NCI-H1436 treated with DMSO at 0.1 percent for 48 hours (cell line): ENCODE results near the gene TSTD1.
"Not testable (repeated sequence)": the region's sequence is repeated elsewhere in the genome, so short reads cannot be mapped to it uniquely, and the experiment has no call there.

Source experiments
- DNase-seq: peaks from one replicate; lab custom pipeline; 2025; lab: John Stamatoyannopoulos, UW

Gene TSTD1

DNA sequence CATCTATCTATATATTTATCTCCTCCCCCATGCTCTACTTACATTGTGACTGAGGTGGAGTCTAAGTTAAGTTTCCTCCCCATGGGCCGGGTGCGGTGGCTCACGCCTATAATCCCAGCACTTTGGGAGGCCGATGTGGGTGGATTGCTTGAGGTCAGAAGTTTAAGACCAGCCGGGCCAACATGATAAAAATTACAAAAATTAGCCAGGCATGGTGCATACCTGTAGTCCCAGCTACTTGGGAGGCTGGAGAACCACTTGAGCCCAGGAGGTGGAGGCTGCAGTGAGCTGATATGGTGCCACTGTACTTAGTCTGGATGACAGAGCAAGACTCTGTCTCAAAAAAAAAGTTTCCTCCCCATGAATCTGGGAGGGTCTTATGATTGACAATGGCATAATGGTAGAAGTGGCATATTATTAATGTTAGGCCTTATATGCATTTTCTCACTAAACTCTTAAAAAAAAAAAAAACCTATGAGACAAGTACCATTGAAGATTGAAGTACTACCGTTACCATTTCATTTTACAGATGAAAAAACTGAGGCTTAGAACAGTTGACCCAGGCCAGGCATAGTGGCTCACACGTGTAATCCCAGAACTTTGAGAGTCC, 29.1 kb downstream of the TSTD1 start:
- no peak for DNase-seq

DNA sequence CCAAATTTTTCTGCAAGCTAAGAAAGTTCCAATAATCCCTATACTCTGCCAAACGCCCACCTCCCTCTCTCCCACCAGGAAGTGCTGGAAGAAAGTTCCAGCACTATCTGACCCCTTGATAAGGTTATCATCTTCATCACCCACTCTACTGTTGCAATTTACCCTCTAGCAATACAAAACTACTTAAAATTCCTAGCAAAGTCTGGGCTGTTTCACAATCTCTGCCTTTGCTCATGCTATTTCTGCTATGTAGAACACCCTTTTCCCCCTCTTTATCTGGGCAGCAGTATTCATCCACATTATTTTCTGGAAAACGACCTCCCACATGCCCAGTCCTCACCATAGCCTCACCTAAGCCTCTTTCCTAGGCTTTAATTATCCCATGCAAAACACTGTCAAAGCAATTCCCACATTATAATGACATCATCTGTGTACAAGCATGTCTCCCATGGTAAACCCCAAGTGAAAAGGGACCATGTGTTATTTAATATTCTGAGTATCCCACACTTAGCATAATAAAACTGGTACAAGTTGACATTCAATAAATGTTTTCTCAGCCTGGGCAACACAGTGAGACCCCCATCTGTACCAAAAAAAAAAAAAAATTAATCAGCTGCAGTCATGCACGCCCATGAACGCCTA, 29.8 kb downstream of the TSTD1 start:
- no peak for DNase-seq

DNA sequence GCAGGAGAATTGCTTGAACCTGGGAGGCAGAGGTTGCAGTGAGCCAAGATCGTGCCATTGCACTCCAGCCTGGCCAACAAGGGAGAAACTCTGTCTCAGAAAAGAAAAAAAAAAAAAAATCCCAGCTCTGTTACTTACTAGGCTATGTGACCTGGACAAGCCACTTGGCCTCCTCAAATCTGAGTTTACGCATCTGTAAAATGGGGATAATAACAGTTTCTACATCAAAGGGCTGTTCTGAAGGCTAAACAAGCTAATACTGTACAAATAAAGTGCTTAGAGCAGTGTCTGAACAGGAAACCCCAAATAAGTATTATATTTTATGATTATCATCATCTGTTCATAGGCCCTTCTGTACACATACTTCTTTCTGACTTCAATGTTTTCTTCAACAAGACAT, 31.4 kb downstream of the TSTD1 start:
- no peak for DNase-seq

DNA sequence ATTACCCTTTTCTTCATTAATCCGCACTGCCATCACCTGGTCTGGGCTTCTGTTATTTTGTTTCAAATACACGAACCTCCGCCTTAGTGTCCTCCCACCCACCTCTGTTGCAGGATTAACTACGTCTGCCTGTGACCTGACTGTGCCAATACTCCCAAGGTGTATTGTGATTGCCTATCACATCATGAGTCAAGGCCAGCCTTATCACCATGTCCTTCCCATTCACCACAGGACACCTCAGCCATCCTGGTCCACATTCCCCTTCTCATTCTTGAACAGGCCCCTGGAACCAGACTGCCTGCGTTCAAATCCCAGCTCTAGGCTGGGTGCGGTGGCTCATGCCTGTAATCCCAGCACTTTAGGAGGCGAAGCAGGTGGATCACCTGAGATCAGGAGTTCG, 32.2 kb downstream of the TSTD1 start:
- DNase-seq, result no peak

DNA sequence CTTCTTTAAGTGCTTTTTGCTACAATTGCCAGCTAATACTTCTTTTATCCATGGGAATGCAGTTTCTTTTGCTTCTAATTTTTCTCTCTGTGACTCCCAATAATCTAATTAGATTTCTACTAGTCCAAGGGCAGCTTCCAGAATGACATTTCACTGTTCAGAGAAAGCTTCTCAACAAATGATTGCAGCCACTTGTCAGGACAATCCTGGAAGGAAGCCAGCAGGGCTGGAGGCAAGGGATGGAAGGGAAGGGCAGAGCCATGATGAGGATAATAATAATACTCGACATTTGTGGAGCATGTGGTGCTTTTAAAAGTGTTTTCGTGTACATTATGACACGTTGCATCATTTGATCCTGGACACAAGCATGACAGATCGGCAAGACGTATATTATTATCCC, 37.2 kb downstream of the TSTD1 start:
- DNase-seq, result no peak

DNA sequence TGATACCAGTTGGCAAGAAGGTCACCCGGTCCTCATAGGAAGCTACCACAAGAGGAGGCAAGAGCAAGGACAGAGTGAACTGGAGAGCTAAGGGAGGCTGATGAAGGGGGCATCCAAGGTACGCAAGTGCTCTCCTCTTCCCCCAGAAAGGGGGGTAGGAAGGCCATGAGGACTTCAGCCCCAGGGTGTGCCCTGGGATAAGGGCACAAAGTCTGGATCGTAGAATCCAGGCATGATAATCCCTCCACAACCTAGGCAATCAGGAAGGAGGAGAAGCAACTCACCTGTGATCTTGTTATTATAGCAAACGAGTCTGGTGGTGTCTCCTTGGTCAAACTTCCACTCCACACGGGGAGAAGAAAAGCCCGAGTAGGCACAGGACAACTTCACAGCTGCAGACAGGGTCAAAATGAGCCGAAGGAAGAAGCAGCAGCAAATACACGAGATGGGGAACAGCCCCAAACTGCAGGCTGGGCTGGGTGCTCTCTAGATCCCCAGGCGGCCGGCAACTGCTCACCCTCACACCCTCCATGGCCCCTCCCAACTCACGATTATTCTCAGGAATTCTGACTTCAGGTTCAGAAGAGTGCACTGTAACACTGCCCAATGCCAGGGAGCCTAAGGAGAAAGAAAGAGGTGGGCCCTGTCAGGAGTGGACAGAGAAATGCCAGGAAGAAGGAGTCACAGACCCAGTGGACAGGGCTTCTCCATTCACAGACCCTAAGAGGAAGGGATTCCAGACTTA, 37.9 kb downstream of the TSTD1 start:
- no peak for DNase-seq

DNA sequence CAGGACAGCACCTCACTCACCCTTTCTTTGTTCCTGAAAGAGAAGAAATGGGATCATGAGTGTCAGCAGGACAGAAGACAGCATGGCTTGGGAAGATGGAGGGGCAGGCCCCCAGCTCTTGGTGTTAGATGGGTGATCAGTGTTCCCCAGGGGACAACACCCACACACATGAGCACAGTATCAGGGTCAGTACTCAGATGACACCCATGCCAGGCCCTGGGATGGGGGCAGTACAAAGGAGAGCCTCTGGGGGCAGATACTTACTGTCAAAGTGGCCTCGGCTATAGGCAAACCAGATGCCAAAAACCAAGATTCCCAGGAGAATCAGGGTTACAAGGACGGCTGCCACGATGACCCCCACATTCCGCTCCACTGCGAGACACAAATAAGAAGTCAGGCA, 39.4 kb downstream of the TSTD1 start:
- no peak for DNase-seq

DNA sequence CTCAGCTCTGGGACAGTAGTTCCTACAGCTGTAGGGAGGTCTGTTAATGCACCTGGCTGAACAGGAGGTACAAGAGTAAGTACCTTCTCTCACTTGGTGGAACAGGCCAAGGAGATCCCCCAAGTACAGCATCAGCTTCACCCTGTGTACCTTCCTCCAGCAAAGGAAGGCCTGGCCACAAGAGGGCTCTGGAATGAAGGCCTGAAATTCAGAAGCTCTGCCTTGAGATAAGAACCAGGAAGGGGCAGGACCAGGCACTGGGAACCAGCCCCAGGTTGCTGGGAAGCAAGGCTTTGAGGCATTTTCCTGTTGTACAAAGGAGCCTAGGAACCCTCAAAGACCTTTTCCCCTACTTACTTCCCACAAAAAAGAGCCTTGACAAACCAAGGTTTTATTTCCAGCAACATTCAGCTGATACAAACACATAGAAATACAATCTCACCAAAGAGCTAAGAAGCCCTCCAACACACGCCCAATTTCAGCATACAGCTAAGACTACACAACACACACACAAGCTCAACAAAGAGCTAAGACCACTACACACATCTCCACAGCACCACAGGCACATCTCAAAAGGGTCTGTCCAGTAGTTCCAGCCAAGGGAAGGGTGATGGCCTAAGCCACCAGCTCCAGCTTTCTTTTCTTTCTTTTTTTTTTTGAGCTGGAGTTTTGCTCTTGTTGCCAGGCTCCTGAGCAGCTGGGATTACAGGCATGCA, 41.3 kb downstream of the TSTD1 start:
- DNase-seq, result no peak

DNA sequence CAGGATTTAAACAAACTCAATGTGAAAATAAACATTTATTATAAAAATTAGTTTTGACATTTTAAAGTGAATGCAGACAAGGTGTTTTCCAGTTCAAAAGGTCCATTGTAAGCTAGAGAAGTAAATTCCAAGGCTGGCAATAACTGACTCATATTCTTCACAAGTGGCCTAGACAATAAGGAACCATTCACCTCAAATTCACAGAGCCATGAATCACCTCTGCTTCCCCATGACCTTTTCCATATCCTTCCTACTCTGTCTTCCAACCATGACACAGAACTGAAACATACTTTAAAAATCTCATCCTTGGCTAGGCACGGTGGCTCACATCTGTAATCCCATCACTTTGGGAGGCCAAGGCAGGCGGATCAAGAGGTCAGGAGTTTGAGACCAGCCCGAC, 42.6 kb downstream of the TSTD1 start:
- DNase-seq, result no peak

DNA sequence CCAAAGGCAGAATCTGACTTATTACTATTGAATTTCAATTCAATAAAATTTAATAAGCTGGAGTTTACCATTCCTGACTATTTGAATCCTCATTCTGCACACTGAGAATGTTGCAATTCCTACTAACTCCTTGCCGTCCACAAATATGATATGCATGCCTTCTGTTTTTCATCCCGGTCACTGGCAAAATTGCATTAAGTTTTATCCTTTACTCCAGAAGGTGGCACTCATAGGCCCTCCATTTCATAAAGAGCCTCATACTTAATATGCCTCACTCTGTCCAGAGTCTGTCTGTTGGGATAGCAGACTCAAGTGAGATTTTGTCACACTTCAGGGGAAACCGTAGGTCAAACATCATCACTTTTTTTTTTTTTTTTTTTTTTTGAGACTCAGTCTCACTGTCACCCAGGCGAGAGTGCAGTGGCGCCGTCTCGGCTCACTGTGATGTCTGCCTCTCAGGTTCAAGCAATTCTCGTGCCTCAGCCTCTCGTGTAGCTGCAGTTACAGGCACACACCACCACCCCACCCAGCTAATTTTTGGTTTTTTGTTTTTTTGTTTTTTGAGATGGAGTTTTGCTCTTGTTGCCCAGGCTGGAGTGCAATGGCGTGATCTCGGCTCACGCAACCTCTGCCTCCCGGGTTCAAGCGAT, 45.1 kb downstream of the TSTD1 start:
- DNase-seq, result no peak

DNA sequence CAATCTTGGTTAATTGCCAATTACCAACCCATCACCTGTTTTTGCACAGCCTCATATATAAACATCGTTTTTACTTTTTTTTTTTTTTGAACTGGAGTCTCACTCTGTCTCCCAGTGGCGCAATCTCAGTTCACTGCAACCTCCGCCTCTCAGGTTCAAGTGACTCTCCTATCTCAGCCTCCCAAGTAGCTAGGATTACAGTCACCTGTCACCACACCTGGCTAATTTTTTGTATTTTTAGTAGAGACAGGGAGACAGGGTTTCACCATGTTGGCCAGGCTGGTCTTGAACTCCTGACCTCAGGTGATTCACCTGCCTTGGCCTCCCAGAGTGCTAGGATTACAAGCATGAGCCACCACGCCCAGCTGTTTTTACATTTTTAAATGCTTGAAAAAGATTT, 46.7 kb downstream of the TSTD1 start:
- DNase-seq, result not testable (repeated sequence)
